SK-N-SH treated with all-trans-retinoic acid at 6 μM for 48 hours (cell line): ENCODE results near the gene KCNG1.

Experiments used
- ARNTL ChIP-seq: fragments of 450-650 bp; formaldehyde crosslinking; IDR thresholded peaks from 2 replicates; pipeline ENCODE4 v1.5.0; 2020; ENCODE audit warnings: low read depth, mild to moderate bottlenecking, moderate library complexity, borderline replicate concordance
- GLIS3 ChIP-seq: fragments of 250-450 bp; sonication (Bioruptor Pico); IDR thresholded peaks from 2 replicates; pipeline ENCODE4 v1.5.0; 2020; ENCODE audit warnings: mild to moderate bottlenecking, moderate library complexity
- ISL1 ChIP-seq: fragments of 250-450 bp; sonication (Bioruptor Pico); IDR thresholded peaks from 2 replicates; pipeline ENCODE4 v2.1.2; 2022; ENCODE audit warnings: mild to moderate bottlenecking, moderate library complexity
- RARB ChIP-seq: fragments of 250-450 bp; sonication (Bioruptor Pico); IDR thresholded peaks from 2 replicates; pipeline ENCODE4 v1.8.0; 2021; ENCODE audit warnings: mild to moderate bottlenecking, moderate library complexity
- TOX ChIP-seq: fragments of 250-450 bp; sonication (Bioruptor Pico); IDR thresholded peaks from 2 replicates; pipeline ENCODE4 v1.8.0; 2021; ENCODE audit warnings: mild to moderate bottlenecking, moderate library complexity, borderline replicate concordance
- ZC3H10 ChIP-seq: fragments of 250-450 bp; sonication (Bioruptor Pico); IDR thresholded peaks from 2 replicates; pipeline ENCODE4 v1.5.1; 2021; ENCODE audit warnings: mild to moderate bottlenecking, moderate library complexity
- TF ChIP-seq, protein P1 (sequence below): fragments of 250-450 bp; sonication (Bioruptor Pico); IDR thresholded peaks from 2 replicates; pipeline ENCODE4 v1.5.1; 2020; ENCODE audit warnings: low read depth, mild to moderate bottlenecking, moderate library complexity

DNA sequence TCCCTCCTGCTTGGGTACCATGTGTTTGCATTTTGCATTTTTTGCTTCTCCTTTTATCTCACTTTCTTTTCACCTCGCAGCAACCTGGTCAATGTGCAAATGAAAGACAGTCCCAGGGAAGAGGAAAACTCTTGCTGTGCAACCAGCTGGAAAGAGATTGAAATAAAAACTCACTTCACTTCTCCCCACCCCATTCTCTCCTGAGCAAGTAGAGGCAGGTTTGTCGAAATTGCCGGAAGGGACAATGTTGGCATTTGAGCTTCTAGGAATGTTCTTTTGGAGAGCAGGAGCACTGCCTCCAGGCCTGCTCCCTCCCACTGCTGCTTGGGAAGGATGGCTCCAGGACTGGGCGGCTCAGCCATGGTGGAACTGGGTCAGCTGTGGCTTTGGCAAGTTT, 30.6 kb downstream of the KCNG1 start:
- TF ChIP-seq, protein P1, sequence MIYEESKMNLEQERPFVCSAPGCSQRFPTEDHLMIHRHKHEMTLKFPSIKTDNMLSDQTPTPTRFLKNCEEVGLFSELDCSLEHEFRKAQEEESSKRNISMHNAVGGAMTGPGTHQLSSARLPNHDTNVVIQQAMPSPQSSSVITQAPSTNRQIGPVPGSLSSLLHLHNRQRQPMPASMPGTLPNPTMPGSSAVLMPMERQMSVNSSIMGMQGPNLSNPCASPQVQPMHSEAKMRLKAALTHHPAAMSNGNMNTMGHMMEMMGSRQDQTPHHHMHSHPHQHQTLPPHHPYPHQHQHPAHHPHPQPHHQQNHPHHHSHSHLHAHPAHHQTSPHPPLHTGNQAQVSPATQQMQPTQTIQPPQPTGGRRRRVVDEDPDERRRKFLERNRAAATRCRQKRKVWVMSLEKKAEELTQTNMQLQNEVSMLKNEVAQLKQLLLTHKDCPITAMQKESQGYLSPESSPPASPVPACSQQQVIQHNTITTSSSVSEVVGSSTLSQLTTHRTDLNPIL (CRISPR knock-in tag): no peak
- TF ChIP-seq RARB (no peak), TOX (CRISPR knock-in tag) (no peak), ARNTL (CRISPR knock-in tag) (no peak), ISL1 (no peak), ZC3H10 (no peak), GLIS3 (CRISPR knock-in tag) (no peak)
